ENCODE data around the gene HTT-AS.

The HTT-AS gene

DNA sequence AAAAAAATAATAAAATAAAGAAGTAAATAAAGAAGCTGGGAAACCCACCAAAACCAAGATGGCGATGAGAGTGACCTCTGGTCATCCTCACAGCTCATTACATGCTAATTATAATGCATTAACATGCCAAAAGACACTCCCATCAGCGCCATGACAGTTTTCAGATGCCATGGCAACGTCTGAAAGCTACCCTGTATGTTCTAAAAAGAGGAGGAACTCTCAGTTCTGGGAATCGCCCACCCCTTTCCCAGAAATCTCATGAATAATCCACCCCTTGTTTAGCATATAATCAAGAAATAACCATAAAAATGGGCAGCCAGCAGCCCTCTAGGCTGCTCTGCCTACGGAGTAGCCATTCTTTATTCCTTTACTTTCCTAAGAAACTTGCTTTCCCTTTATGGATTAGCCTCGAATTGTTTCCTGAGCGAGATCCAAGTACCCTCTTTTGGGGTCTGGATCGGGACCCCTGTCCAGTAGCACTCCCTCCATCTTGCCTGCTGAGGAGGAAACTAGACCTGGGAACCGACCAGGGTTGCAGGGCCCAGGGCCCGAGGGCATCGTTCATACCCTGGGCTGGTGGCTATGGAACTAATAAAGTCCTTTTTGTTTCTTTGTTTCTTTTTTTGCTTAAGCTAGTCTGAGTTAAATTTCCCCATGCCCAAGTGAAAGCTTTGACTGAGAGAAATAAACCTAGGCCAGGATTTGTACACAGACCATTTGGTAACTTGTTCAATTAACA lies 30.9 kb downstream of the HTT-AS start:
- TF ChIP-seq, protein P1, sequence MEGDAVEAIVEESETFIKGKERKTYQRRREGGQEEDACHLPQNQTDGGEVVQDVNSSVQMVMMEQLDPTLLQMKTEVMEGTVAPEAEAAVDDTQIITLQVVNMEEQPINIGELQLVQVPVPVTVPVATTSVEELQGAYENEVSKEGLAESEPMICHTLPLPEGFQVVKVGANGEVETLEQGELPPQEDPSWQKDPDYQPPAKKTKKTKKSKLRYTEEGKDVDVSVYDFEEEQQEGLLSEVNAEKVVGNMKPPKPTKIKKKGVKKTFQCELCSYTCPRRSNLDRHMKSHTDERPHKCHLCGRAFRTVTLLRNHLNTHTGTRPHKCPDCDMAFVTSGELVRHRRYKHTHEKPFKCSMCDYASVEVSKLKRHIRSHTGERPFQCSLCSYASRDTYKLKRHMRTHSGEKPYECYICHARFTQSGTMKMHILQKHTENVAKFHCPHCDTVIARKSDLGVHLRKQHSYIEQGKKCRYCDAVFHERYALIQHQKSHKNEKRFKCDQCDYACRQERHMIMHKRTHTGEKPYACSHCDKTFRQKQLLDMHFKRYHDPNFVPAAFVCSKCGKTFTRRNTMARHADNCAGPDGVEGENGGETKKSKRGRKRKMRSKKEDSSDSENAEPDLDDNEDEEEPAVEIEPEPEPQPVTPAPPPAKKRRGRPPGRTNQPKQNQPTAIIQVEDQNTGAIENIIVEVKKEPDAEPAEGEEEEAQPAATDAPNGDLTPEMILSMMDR (IDR thresholded peaks at IDR 0.05; ENCODE audit: insufficient read depth, low read depth, low read length, missing control alignments): no peak
- no peak for DNase-seq (ENCODE audit: low read depth)
- no peak overlapping the region for H3K4me3 ChIP-seq (ENCODE audit: low read length)

DNA sequence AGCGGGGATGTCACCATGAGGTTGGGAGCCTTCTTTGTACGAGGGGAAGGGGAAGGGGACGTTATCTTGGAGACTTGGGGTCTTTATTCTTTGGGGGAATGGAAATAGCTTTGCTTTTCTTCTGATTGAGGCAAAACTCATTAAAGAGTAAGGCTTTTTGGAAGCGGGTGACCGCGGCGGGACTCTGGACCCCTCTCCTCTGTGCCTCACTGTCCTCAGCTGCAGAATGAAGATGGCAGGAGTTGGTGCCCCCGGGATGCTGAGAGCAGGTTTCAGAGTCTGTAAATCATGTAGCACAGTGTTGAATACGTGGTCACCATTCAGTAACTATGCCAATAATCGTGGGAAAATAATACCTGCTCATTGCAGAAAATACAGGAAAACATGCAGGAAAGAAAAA lies 32.1 kb downstream of the HTT-AS start:
- H3K4me3 ChIP-seq (ENCODE audit: low read length): no peak overlapping the region
- TF ChIP-seq, protein P1 (IDR thresholded peaks at IDR 0.05; ENCODE audit: insufficient read depth, low read depth, low read length, missing control alignments): no peak
- DNase-seq (ENCODE audit: low read depth): no peak

- peak; percentile 65 for DNase-seq (ENCODE audit: low read depth)
- TF ChIP-seq, protein P1 (IDR thresholded peaks at IDR 0.05; ENCODE audit: insufficient read depth, low read depth, low read length, missing control alignments): no peak
- H3K4me3 ChIP-seq (ENCODE audit: low read length): peak overlapping the region; percentile 14
These were observed 32.9 kb downstream of the HTT-AS start for GRCh38 chr4:3041192-3042142.

GRCh38 chr4:3040452-3041191 lies 33.7 kb downstream of the HTT-AS start:
- TF ChIP-seq, protein P1 (IDR thresholded peaks at IDR 0.05; ENCODE audit: insufficient read depth, low read depth, low read length, missing control alignments): no peak
- no peak for DNase-seq (ENCODE audit: low read depth)
- H3K4me3 ChIP-seq (ENCODE audit: low read length): no peak overlapping the region

- no peak overlapping the region for H3K4me3 ChIP-seq (ENCODE audit: low read length)
- TF ChIP-seq, protein P1 (IDR thresholded peaks at IDR 0.05; ENCODE audit: insufficient read depth, low read depth, low read length, missing control alignments): no peak
- no peak for DNase-seq (ENCODE audit: low read depth)
These were observed 34.5 kb downstream of the HTT-AS start for GRCh38 chr4:3039706-3040366.

GRCh38 chr4:3037957-3038461 lies 36.3 kb downstream of the HTT-AS start:
- DNase-seq (ENCODE audit: low read depth): no peak
- TF ChIP-seq, protein P1 (IDR thresholded peaks at IDR 0.05; ENCODE audit: insufficient read depth, low read depth, low read length, missing control alignments): no peak
- no peak overlapping the region for H3K4me3 ChIP-seq (ENCODE audit: low read length)

All from epithelial cell of esophagus (primary cell).